GM18520 (cell line): ENCODE measurements around the gene ITPK1.
"Not testable (repeated sequence)": the region's sequence is repeated elsewhere in the genome, so short reads cannot be mapped to it uniquely, and the experiment has no call there.

Source experiments
- ATAC-seq: cut with Tn5 transposase; IDR thresholded peaks from one replicate; pipeline ENCODE4 v1.9.1; 2021; ENCODE audit not compliant: unreplicated experiment

The ITPK1 gene

GRCh38 chr14:93062890-93063289 lies 52.8 kb downstream of the ITPK1 start:
- no peak for ATAC-seq

GRCh38 chr14:93062013-93062412 lies 53.7 kb downstream of the ITPK1 start:
- not testable (repeated sequence) for ATAC-seq

- ATAC-seq: no peak
Measured at GRCh38 chr14:93061380-93062012, 54.2 kb downstream of the ITPK1 start.

- no peak for ATAC-seq
Measured at GRCh38 chr14:93060841-93061240, 54.9 kb downstream of the ITPK1 start.

GRCh38 chr14:93059917-93060545 lies 55.7 kb downstream of the ITPK1 start:
- no peak for ATAC-seq

GRCh38 chr14:93059260-93059659 lies 56.5 kb downstream of the ITPK1 start:
- ATAC-seq: no peak

GRCh38 chr14:93057586-93058280 lies 58.0 kb downstream of the ITPK1 start:
- ATAC-seq: no peak

- no peak for ATAC-seq
Measured at GRCh38 chr14:93056840-93057585, 58.7 kb downstream of the ITPK1 start.

GRCh38 chr14:93056166-93056839 lies 59.4 kb downstream of the ITPK1 start:
- no peak for ATAC-seq

GRCh38 chr14:93055651-93056115 lies 60.0 kb downstream of the ITPK1 start:
- no peak for ATAC-seq

GRCh38 chr14:93054876-93055275 lies 60.8 kb downstream of the ITPK1 start:
- ATAC-seq: no peak

GRCh38 chr14:93054006-93054405 lies 61.7 kb downstream of the ITPK1 start:
- ATAC-seq: no peak

GRCh38 chr14:93051600-93052546 lies 63.9 kb downstream of the ITPK1 start:
- no peak for ATAC-seq

GRCh38 chr14:93050761-93051160 lies 65.0 kb downstream of the ITPK1 start:
- ATAC-seq: no peak

GRCh38 chr14:93049867-93050331 lies 65.8 kb downstream of the ITPK1 start:
- ATAC-seq: no peak

- ATAC-seq: no peak
Measured at GRCh38 chr14:93049315-93049714, 66.4 kb downstream of the ITPK1 start.

GRCh38 chr14:93048843-93049242 lies 66.9 kb downstream of the ITPK1 start:
- no peak for ATAC-seq

GRCh38 chr14:93047661-93048060 lies 68.1 kb downstream of the ITPK1 start:
- ATAC-seq: no peak

- no peak for ATAC-seq
Measured at GRCh38 chr14:93047157-93047556, 68.6 kb downstream of the ITPK1 start.

- ATAC-seq: no peak
Measured at GRCh38 chr14:93046705-93047050, 69.0 kb downstream of the ITPK1 start.
